ENCODE data around the gene FIGNL2. TPM values are rescaled to one million over a fixed set of nuclear protein-coding genes. Genes with fewer than 3 reads are reported as not detected.

The FIGNL2 gene
- total and polyA plus RNA-seq, 9 of the 15 experiments (the other 6 are each of a cell fraction or from before 2014, with no cell fraction given): 0.01 TPM; not detected in 8

DNA sequence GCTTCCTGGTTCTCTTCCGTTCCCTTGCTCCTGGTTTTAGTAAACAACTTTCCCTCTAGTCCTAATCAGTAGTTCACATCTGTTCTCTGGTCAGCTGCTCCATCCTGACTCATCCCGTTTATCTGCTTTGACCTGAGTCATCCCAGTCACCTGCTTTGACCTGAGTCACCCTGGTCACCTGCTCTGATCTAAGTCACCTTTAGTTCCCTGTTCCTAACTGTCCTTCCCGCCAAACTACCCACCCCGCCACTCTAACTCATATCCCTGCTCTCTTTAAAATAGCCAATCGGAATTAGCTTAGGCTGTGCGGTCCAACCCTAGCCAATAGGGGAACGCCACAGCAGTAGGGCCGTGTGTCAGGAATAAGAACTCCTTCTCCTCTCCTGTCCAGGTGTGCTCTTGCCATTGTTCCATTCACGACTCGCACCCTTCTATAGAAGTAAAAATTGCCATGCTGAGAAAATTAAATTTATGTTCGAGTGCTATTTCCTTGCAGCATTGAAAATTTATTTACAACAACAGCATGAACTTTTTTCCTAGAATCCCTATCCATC is 36.2 kb upstream of the FIGNL2 start (continued):
- TF ChIP-seq ZNF644 (tag; IDR thresholded peaks at IDR 0.05; ENCODE audit: low read depth) (no peak; the same call in none of the 2 replicates), PRMT5 (CRISPR knock-in tag; IDR thresholded peaks at IDR 0.05) (no peak), SMARCE1 (IDR thresholded peaks at IDR 0.05) (peak; percentile 100), KDM2B (CRISPR knock-in tag; IDR thresholded peaks at IDR 0.05) (no peak), RBM15 (IDR thresholded peaks at IDR 0.05; ENCODE audit: insufficient read depth, low read length) (no peak), MEF2D (tag; conservative IDR thresholded peaks at IDR 0.05; ENCODE audit: low read depth) (peak; percentile 70), DMBX1 (CRISPR knock-in tag; IDR thresholded peaks at IDR 0.05; ENCODE audit: borderline replicate concordance) (peak; percentile 83), FOSL1 (tag; conservative IDR thresholded peaks at IDR 0.05) (peak; percentile 100), KDM1A (IDR thresholded peaks at IDR 0.05) (peak; percentile 78 to 81), SIX5 (IDR thresholded peaks at IDR 0.05; ENCODE audit: borderline replicate concordance in 1 of 2, insufficient read depth in 1 of 2, low read depth in 1 of 2, low read length in 2 of 2) (no peak), SETDB1 (IDR thresholded peaks at IDR 0.05; ENCODE audit: low read length) (peak; percentile 62), MAFF (IDR thresholded peaks at IDR 0.05; ENCODE audit: low read length) (peak; percentile 86), ZNF76 (CRISPR knock-in tag; IDR thresholded peaks at IDR 0.05; ENCODE audit: borderline replicate concordance) (0 out of 2 replicates have a peak, but pooled peaks have one; percentile 15), FOXP1 (CRISPR knock-in tag; IDR thresholded peaks at IDR 0.05) (0 out of 2 replicates have a peak, but pooled peaks have one; percentile 43), OTX1 (CRISPR knock-in tag; IDR thresholded peaks at IDR 0.05) (peak; percentile 73; the same call in 1 of the 2 replicates), CTCFL (IDR thresholded peaks at IDR 0.05; ENCODE audit: borderline replicate concordance, insufficient read depth, low read depth, low read length, poor library complexity, severe bottlenecking) (no peak), PURB (CRISPR knock-in tag; IDR thresholded peaks at IDR 0.05; ENCODE audit: low read depth) (no peak), XRCC4 (IDR thresholded peaks at IDR 0.05; ENCODE audit: extremely low read depth, insufficient read depth, insufficient read length) (no peak), ELF2 (CRISPR knock-in tag; IDR thresholded peaks at IDR 0.05) (no peak), ZNF143 (CRISPR knock-in tag; IDR thresholded peaks at IDR 0.05) (no peak), BRD4 (IDR thresholded peaks at IDR 0.05) (no peak), PATZ1 (CRISPR knock-in tag; IDR thresholded peaks at IDR 0.05; ENCODE audit: borderline replicate concordance) (no peak), C11orf30 (IDR thresholded peaks at IDR 0.05; ENCODE audit: low read depth) (peak; percentile 96), POLR2AphosphoS2 (IDR thresholded peaks at IDR 0.05; ENCODE audit: low read length) (no peak), ZFX (CRISPR knock-in tag; IDR thresholded peaks at IDR 0.05) (no peak), ZNF212 (CRISPR knock-in tag; IDR thresholded peaks at IDR 0.05) (no peak)

Measured in K562 (cell line).